WTC11 (cell line): ENCODE results near the gene CACTIN. TPM values are rescaled to one million over a fixed set of nuclear protein-coding genes. Genes with fewer than 3 reads are reported as not detected.

Source experiments
- ATAC-seq: fragments of 200-7000 bp; cut with Tn5 transposase; 2 replicates; pipeline ENCODE4 v1.10.0; 2021; ENCODE audit warnings: mild to moderate bottlenecking, moderate library complexity
- CTCF ChIA-PET: fragments of 300-600 bp; sonication (Branson Sonifier 250); formaldehyde crosslinking; loops from one replicate; lab custom pipeline; 2021; ENCODE audit warnings: antibody characterized with exemption; lab: Charles Lee
- POLR2A ChIA-PET: fragments of 350-600 bp; sonication (Branson Sonifier 250); formaldehyde crosslinking; loops from one replicate; lab custom pipeline; 2021; ENCODE audit warnings: antibody characterized with exemption; lab: Charles Lee
- DNase-seq: peaks from one replicate; pipeline ENCODE4 v3.0.0; 2021; ENCODE audit warnings: low spot score
- H3K27ac Mint-ChIP-seq: 2 replicates; pipeline ENCODE4 v1.8.0; 2021; ENCODE audit warnings: mixed read lengths
- H3K27me3 Mint-ChIP-seq: 2 replicates; pipeline ENCODE4 v1.8.0; 2021; ENCODE audit warnings: low read depth, mild to moderate bottlenecking, moderate library complexity, mixed read lengths
- H3K36me3 Mint-ChIP-seq: 2 replicates; pipeline ENCODE4 v1.8.0; 2021; ENCODE audit warnings: mixed read lengths
- H3K4me1 Mint-ChIP-seq: 2 replicates; pipeline ENCODE4 v1.8.0; 2022; ENCODE audit warnings: mixed read lengths
- H3K4me3 Mint-ChIP-seq: 2 replicates; pipeline ENCODE4 v1.8.0; 2021; ENCODE audit warnings: mild to moderate bottlenecking, moderate library complexity, mixed read lengths
- H3K9me3 Mint-ChIP-seq: 2 replicates; pipeline ENCODE4 v1.8.0; 2021; ENCODE audit warnings: mixed read lengths
- ATF1 ChIP-seq: sonication (generic); formaldehyde crosslinking; IDR thresholded peaks from 2 replicates; pipeline ENCODE4 v1.8.1; 2023; ENCODE audit warnings: mild to moderate bottlenecking, moderate library complexity, missing genetic modification reagents
- ELF4 ChIP-seq: sonication (generic); formaldehyde crosslinking; IDR thresholded peaks from 2 replicates; pipeline ENCODE4 v1.8.1; 2022; ENCODE audit warnings: low read depth, mild to moderate bottlenecking, moderate library complexity, missing genetic modification reagents
- JAZF1 ChIP-seq: fragments of 250-450 bp; sonication (Bioruptor Pico); IDR thresholded peaks from 2 replicates; pipeline ENCODE4 v1.9.0; 2021; ENCODE audit warnings: moderate library complexity, mild to moderate bottlenecking, inconsistent platforms
- SP1 ChIP-seq: sonication (generic); formaldehyde crosslinking; conservative IDR thresholded peaks from 2 replicates; pipeline ENCODE4 v1.8.1; 2022; ENCODE audit warnings: missing genetic modification reagents
- ZNF121 ChIP-seq: sonication (generic); formaldehyde crosslinking; IDR thresholded peaks from 2 replicates; pipeline ENCODE4 v1.8.0; 2023; ENCODE audit warnings: missing genetic modification reagents
- ZNF263 ChIP-seq: sonication (generic); formaldehyde crosslinking; IDR thresholded peaks from 2 replicates; pipeline ENCODE4 v1.8.1; 2022; ENCODE audit warnings: low read depth, mild to moderate bottlenecking, moderate library complexity, missing genetic modification reagents
- total RNA-seq: library from RNA; stranded (reverse); gene quantifications from 3 replicates; pipeline ENCODE4 v1.2.3, GENCODE V29; 2021
- TF ChIP-seq, protein P1 (sequence below): sonication (generic); formaldehyde crosslinking; IDR thresholded peaks from 2 replicates; pipeline ENCODE4 v1.8.1; 2023; ENCODE audit warnings: mild to moderate bottlenecking, moderate library complexity, missing genetic modification reagents
- TF ChIP-seq, protein P2 (sequence below): sonication (generic); formaldehyde crosslinking; IDR thresholded peaks from 2 replicates; pipeline ENCODE4 v1.8.1; 2023; ENCODE audit warnings: mild to moderate bottlenecking, missing genetic modification reagents, moderate library complexity
- TF ChIP-seq, protein P3 (sequence below): fragments of 200-600 bp; IDR thresholded peaks from 2 replicates; pipeline ENCODE4 v1.8.0; 2022; ENCODE audit warnings: antibody characterized with exemption
- TF ChIP-seq, protein P4 (sequence below): sonication (generic); formaldehyde crosslinking; IDR thresholded peaks from 2 replicates; pipeline ENCODE4 v1.8.1; 2022; ENCODE audit warnings: mild to moderate bottlenecking, missing genetic modification reagents, moderate library complexity, borderline replicate concordance
- TF ChIP-seq, protein P5 (sequence below): sonication (generic); formaldehyde crosslinking; conservative IDR thresholded peaks from 2 replicates; pipeline ENCODE4 v1.8.1; 2023; ENCODE audit warnings: mild to moderate bottlenecking, low read depth, missing genetic modification reagents, moderate library complexity
- TF ChIP-seq, protein P6 (sequence below): sonication (generic); formaldehyde crosslinking; IDR thresholded peaks from 2 replicates; pipeline ENCODE4 v1.8.0; 2023; ENCODE audit warnings: missing genetic modification reagents, mild to moderate bottlenecking, borderline replicate concordance

Gene CACTIN
- total RNA-seq, 1 experiment from 2014 or later: 42.2 TPM

DNA sequence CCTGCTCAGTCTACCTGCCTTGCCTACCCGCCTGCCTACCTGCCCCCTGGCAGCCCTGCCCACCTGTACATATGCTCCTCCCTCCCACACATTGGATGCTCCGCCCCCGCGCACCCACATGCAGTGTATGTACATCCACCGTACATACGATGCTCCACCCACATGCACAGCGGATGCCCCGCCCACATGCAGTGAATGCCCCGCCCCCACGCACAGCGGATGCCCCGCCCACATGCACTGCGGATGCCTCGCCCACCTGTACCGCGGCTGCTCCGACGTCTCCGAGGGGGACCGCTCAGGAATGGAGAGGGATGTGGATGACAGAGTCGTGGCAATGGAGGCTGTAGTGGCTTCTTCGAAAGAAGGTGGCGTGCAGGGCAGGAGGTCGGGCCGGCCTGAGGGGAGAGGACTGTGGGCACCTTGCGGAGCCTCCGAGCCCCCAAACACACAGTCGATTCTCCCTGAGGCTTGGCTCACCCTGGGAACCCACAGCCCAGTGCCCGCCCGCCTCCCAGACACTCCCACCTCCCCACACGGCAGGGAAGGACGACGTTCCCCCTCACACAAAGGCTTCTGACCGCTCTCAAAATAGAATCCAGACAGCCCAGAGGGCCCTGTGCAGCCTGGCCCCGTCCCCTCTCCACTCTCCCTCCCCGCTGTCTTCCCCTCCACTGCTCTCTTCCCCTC, 16.5 kb upstream of the CACTIN start:
- H3K4me3 Mint-ChIP-seq: no peak overlapping the region; the same call in 1 of the 2 replicates
- ChIA-PET POLR2A (no interaction called here), CTCF (no interaction called here)
- no peak overlapping the region for H3K27ac Mint-ChIP-seq
- H3K36me3 Mint-ChIP-seq: peaks cover 10% of the 10 kb centered on the region; the same call in 1 of the 2 replicates
- no peak for TF ChIP-seq ZNF263
- TF ChIP-seq, protein P1, sequence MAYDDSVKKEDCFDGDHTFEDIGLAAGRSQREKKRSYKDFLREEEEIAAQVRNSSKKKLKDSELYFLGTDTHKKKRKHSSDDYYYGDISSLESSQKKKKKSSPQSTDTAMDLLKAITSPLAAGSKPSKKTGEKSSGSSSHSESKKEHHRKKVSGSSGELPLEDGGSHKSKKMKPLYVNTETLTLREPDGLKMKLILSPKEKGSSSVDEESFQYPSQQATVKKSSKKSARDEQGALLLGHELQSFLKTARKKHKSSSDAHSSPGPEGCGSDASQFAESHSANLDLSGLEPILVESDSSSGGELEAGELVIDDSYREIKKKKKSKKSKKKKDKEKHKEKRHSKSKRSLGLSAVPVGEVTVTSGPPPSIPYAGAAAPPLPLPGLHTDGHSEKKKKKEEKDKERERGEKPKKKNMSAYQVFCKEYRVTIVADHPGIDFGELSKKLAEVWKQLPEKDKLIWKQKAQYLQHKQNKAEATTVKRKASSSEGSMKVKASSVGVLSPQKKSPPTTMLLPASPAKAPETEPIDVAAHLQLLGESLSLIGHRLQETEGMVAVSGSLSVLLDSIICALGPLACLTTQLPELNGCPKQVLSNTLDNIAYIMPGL (CRISPR knock-in tag): no peak
- TF ChIP-seq ZNF121 (CRISPR knock-in tag): no peak
- TF ChIP-seq ELF4 (CRISPR knock-in tag): no peak
- TF ChIP-seq, protein P2, sequence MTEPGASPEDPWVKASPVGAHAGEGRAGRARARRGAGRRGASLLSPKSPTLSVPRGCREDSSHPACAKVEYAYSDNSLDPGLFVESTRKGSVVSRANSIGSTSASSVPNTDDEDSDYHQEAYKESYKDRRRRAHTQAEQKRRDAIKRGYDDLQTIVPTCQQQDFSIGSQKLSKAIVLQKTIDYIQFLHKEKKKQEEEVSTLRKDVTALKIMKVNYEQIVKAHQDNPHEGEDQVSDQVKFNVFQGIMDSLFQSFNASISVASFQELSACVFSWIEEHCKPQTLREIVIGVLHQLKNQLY (CRISPR knock-in tag): no peak
- TF ChIP-seq, protein P3, sequence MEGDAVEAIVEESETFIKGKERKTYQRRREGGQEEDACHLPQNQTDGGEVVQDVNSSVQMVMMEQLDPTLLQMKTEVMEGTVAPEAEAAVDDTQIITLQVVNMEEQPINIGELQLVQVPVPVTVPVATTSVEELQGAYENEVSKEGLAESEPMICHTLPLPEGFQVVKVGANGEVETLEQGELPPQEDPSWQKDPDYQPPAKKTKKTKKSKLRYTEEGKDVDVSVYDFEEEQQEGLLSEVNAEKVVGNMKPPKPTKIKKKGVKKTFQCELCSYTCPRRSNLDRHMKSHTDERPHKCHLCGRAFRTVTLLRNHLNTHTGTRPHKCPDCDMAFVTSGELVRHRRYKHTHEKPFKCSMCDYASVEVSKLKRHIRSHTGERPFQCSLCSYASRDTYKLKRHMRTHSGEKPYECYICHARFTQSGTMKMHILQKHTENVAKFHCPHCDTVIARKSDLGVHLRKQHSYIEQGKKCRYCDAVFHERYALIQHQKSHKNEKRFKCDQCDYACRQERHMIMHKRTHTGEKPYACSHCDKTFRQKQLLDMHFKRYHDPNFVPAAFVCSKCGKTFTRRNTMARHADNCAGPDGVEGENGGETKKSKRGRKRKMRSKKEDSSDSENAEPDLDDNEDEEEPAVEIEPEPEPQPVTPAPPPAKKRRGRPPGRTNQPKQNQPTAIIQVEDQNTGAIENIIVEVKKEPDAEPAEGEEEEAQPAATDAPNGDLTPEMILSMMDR: no peak
- ATAC-seq: peak; percentile 83
- no peaks in the 10 kb centered on the region for H3K9me3 Mint-ChIP-seq
- no peaks in the 10 kb centered on the region for H3K27me3 Mint-ChIP-seq
- peak; percentile 79 for DNase-seq
- no peaks in the 10 kb centered on the region for H3K4me1 Mint-ChIP-seq

DNA sequence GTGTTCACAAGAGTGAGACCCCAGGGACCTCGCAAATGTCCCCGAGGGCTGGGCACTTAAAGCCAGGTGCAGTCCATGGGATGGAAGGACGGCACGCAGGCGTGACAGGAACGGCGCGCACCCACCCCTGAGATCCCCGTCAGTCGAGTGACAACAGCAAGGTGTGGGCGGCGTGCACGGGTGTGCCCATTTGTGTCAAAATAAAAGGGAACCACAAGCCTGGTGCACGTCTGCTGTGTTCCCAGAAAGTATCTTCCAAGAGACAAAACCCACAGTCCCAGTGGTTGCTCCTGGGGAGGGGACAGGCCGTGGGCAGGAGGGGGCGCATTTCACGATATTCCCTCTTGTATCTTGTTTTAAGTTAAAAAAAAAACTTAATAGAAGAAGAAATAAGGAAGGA, 15.7 kb upstream of the CACTIN start:
- ATAC-seq (no peak), DNase-seq (no peak)
- POLR2A ChIA-PET: no interaction called here
- no peak overlapping the region for H3K27ac Mint-ChIP-seq
- H3K36me3 Mint-ChIP-seq: peaks cover 10% of the 10 kb centered on the region; the same call in 1 of the 2 replicates
- no peaks in the 10 kb centered on the region for H3K9me3 Mint-ChIP-seq
- no peak overlapping the region for H3K4me3 Mint-ChIP-seq
- TF ChIP-seq JAZF1: no peak
- TF ChIP-seq, protein P4, sequence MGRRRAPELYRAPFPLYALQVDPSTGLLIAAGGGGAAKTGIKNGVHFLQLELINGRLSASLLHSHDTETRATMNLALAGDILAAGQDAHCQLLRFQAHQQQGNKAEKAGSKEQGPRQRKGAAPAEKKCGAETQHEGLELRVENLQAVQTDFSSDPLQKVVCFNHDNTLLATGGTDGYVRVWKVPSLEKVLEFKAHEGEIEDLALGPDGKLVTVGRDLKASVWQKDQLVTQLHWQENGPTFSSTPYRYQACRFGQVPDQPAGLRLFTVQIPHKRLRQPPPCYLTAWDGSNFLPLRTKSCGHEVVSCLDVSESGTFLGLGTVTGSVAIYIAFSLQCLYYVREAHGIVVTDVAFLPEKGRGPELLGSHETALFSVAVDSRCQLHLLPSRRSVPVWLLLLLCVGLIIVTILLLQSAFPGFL (CRISPR knock-in tag): no peak
- TF ChIP-seq ZNF121 (CRISPR knock-in tag): no peak
- TF ChIP-seq, protein P5, sequence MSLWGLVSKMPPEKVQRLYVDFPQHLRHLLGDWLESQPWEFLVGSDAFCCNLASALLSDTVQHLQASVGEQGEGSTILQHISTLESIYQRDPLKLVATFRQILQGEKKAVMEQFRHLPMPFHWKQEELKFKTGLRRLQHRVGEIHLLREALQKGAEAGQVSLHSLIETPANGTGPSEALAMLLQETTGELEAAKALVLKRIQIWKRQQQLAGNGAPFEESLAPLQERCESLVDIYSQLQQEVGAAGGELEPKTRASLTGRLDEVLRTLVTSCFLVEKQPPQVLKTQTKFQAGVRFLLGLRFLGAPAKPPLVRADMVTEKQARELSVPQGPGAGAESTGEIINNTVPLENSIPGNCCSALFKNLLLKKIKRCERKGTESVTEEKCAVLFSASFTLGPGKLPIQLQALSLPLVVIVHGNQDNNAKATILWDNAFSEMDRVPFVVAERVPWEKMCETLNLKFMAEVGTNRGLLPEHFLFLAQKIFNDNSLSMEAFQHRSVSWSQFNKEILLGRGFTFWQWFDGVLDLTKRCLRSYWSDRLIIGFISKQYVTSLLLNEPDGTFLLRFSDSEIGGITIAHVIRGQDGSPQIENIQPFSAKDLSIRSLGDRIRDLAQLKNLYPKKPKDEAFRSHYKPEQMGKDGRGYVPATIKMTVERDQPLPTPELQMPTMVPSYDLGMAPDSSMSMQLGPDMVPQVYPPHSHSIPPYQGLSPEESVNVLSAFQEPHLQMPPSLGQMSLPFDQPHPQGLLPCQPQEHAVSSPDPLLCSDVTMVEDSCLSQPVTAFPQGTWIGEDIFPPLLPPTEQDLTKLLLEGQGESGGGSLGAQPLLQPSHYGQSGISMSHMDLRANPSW: no peak
- no peak for TF ChIP-seq SP1 (CRISPR knock-in tag)
- TF ChIP-seq ATF1 (CRISPR knock-in tag): no peak
- TF ChIP-seq, protein P6, sequence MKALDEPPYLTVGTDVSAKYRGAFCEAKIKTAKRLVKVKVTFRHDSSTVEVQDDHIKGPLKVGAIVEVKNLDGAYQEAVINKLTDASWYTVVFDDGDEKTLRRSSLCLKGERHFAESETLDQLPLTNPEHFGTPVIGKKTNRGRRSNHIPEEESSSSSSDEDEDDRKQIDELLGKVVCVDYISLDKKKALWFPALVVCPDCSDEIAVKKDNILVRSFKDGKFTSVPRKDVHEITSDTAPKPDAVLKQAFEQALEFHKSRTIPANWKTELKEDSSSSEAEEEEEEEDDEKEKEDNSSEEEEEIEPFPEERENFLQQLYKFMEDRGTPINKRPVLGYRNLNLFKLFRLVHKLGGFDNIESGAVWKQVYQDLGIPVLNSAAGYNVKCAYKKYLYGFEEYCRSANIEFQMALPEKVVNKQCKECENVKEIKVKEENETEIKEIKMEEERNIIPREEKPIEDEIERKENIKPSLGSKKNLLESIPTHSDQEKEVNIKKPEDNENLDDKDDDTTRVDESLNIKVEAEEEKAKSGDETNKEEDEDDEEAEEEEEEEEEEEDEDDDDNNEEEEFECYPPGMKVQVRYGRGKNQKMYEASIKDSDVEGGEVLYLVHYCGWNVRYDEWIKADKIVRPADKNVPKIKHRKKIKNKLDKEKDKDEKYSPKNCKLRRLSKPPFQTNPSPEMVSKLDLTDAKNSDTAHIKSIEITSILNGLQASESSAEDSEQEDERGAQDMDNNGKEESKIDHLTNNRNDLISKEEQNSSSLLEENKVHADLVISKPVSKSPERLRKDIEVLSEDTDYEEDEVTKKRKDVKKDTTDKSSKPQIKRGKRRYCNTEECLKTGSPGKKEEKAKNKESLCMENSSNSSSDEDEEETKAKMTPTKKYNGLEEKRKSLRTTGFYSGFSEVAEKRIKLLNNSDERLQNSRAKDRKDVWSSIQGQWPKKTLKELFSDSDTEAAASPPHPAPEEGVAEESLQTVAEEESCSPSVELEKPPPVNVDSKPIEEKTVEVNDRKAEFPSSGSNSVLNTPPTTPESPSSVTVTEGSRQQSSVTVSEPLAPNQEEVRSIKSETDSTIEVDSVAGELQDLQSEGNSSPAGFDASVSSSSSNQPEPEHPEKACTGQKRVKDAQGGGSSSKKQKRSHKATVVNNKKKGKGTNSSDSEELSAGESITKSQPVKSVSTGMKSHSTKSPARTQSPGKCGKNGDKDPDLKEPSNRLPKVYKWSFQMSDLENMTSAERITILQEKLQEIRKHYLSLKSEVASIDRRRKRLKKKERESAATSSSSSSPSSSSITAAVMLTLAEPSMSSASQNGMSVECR (CRISPR knock-in tag): no peak
- TF ChIP-seq, all 79 proteins: peak for 0
- Mint-ChIP-seq H3K27me3 (no peaks in the 10 kb centered on the region), H3K4me1 (no peaks in the 10 kb centered on the region)
- CTCF ChIA-PET: no interaction called here
